Osteocyte (in vitro differentiated cells): ENCODE data around the gene ELOVL7. TPM values are rescaled to one million over a fixed set of nuclear protein-coding genes. Genes with fewer than 3 reads are reported as not detected.
A peak's percentile ranks its signal among the peaks of the same experiment; 100 is the strongest.

ENCODE experiments used
- DNase-seq: peaks from one replicate; pipeline ENCODE4 v3.0.0; 2021; ENCODE audit warnings: mixed read lengths; ENCODE audit not compliant: unreplicated experiment; ENCODE audit errors: extremely low spot score
- H3K27ac Mint-ChIP-seq: one replicate; pipeline ENCODE4 v1.8.0; 2021; ENCODE audit warnings: mild to moderate bottlenecking, mixed read lengths; ENCODE audit not compliant: unreplicated experiment
- H3K27me3 Mint-ChIP-seq: one replicate; pipeline ENCODE4 v1.8.0; 2021; ENCODE audit warnings: mixed read lengths; ENCODE audit not compliant: unreplicated experiment
- H3K36me3 Mint-ChIP-seq: one replicate; pipeline ENCODE4 v1.8.0; 2021; ENCODE audit warnings: mixed read lengths; ENCODE audit not compliant: unreplicated experiment
- H3K4me1 Mint-ChIP-seq: one replicate; pipeline ENCODE4 v1.8.0; 2021; ENCODE audit warnings: mixed read lengths; ENCODE audit not compliant: unreplicated experiment
- H3K4me3 Mint-ChIP-seq: one replicate; pipeline ENCODE4 v1.8.0; 2021; ENCODE audit warnings: mild to moderate bottlenecking, moderate library complexity, mixed read lengths; ENCODE audit not compliant: unreplicated experiment
- H3K9me3 Mint-ChIP-seq: one replicate; pipeline ENCODE4 v1.8.0; 2021; ENCODE audit warnings: mixed read lengths; ENCODE audit not compliant: unreplicated experiment
- CTCF ChIP-seq: fragments of 200-600 bp; sonication (generic); IDR thresholded peaks from 2 replicates; pipeline ENCODE4 v1.5.0; 2021; ENCODE audit warnings: antibody characterized with exemption, mild to moderate bottlenecking, moderate library complexity
- total RNA-seq: library from RNA; stranded (reverse); gene quantifications from 2 replicates; pipeline ENCODE4 v1.2.1, GENCODE V29; 2021

ELOVL7 gene
- total RNA-seq, 1 donor from 2014 or later: 0.46 TPM

DNA sequence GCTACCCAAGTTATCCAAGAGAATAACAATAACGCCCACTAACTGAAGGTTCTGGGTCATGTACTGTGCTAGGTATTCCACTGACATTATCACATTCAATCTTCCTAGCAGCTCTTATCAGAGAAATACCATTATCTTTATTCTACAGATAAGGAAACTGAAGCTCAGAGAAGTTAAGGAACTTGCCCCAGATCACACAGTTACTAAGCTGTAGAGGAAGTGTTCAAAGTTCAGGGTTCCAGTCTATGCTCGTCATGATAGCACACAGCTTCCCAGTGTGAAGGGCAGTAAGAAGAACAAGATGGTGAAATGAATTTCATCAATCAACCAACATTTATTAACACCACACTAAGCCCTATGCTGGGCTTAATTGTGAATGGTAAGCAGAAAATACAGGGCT lies 29.6 kb downstream of the ELOVL7 start:
- Mint-ChIP-seq H3K27me3 (no peaks in the 10 kb centered on the region), H3K4me1 (peaks cover 20% of the 10 kb centered on the region), H3K36me3 (no peaks in the 10 kb centered on the region), H3K4me3 (no peak overlapping the region), H3K27ac (no peak overlapping the region), H3K9me3 (no peaks in the 10 kb centered on the region)
- no peak for TF ChIP-seq CTCF
- no peak for DNase-seq

DNA sequence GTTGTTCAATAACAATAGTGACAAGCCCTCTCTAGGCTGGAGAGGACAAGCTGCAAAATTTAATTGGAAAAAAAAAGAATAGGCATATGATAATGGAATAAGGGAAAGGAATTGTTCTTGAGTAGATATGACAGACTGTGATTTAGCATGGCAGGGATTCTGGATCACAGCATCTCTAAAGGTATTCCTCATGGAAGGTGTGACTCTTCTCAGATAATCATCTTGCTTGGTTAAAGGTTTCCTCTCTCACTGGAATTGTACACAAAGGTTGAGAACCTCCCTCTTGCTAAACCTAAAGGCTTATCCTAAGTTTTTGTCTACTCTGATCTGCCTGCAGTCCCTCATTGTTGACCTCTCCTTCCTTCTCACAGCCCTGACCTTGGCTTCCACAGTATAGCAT lies 31.6 kb downstream of the ELOVL7 start:
- Mint-ChIP-seq H3K4me1 (peaks cover 28% of the 10 kb centered on the region), H3K36me3 (no peaks in the 10 kb centered on the region), H3K9me3 (no peaks in the 10 kb centered on the region), H3K27ac (no peak overlapping the region), H3K4me3 (no peak overlapping the region), H3K27me3 (no peaks in the 10 kb centered on the region)
- no peak for DNase-seq
- TF ChIP-seq CTCF: no peak

GRCh38 chr5:60811105-60811504 lies 33.0 kb downstream of the ELOVL7 start:
- TF ChIP-seq CTCF: no peak
- H3K4me3 Mint-ChIP-seq: no peak overlapping the region
- peaks cover 36% of the 10 kb centered on the region for H3K4me1 Mint-ChIP-seq
- no peaks in the 10 kb centered on the region for H3K9me3 Mint-ChIP-seq
- H3K36me3 Mint-ChIP-seq: peaks cover 1% of the 10 kb centered on the region
- peak overlapping the region; percentile 13 for H3K27ac Mint-ChIP-seq
- H3K27me3 Mint-ChIP-seq: no peaks in the 10 kb centered on the region
- no peak for DNase-seq

DNA sequence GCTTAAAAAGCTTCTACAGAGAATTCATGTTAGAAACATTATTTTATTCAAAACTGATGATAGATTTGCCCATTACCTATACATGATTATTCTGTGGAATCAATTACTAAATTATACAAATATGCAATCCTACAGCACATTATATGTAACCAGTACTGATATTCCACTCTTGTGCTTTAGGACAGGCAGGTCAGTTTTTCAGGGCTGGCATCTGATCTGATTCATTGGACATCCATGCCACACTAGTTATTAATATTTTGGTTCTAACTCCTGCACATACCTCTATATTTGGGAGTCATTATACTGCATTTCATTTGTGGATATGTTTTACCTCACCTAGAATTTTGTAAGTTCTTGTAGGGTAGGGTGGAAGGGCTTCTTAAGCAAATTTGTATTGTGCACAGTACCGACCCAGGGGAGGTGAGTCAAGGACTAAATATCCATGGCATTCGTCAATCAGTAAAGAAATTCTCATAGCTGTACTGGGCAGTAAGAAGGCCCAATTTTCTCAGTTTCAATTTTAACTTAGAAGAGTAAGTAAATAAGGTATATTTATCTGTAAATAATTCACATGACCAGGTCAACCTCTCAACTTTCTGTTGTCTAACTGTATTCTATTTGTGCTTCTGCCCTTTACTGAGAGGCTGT lies 33.5 kb downstream of the ELOVL7 start:
- DNase-seq: no peak
- Mint-ChIP-seq H3K27ac (peak overlapping the region; percentile 13), H3K9me3 (no peaks in the 10 kb centered on the region), H3K36me3 (peaks cover 1% of the 10 kb centered on the region), H3K4me3 (no peak overlapping the region), H3K4me1 (peaks cover 36% of the 10 kb centered on the region), H3K27me3 (no peaks in the 10 kb centered on the region)
- TF ChIP-seq CTCF: no peak

DNA sequence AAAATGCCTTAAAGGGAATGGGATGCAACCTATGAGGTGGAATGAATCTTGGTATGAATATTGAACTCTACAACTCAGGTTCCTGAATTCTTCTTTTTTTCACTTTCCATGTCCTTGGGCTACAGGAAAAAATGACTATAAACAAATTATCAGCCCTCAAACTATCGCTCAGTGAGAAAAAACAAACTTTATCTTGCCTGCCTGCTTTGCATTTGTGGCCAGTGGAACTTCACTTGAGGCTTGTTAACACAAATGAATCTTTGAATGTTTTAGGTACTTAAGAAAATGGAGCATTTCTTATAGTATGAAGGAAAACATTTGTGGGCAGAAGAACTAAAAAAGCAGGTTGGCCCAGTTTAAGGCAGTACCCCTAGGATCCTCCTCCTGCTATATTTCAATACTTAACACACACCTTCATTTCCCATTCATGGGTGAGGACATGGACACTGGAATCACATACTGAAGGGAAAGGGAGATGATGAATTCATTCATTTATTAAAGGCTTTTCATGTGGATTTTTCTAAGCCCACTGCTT lies 34.1 kb downstream of the ELOVL7 start:
- H3K9me3 Mint-ChIP-seq: no peaks in the 10 kb centered on the region
- peaks cover 1% of the 10 kb centered on the region for H3K36me3 Mint-ChIP-seq
- no peaks in the 10 kb centered on the region for H3K27me3 Mint-ChIP-seq
- TF ChIP-seq CTCF: no peak
- no peak overlapping the region for H3K27ac Mint-ChIP-seq
- DNase-seq: no peak
- no peak overlapping the region for H3K4me3 Mint-ChIP-seq
- H3K4me1 Mint-ChIP-seq: peaks cover 32% of the 10 kb centered on the region
